GM12874 (cell line): ENCODE data around the gene IDUA.

Experiments used
- TF ChIP-seq, protein P1 (sequence below): IDR thresholded peaks from 2 replicates; pipeline ENCODE4 v1.5.1; 2011; ENCODE audit warnings: low read depth, mild to moderate bottlenecking, control low read depth, low read length, moderate library complexity; ENCODE audit not compliant: insufficient read depth

IDUA gene

GRCh38 chr4:985123-985830 lies 1.6 kb upstream of the IDUA start:
- TF ChIP-seq, protein P1, sequence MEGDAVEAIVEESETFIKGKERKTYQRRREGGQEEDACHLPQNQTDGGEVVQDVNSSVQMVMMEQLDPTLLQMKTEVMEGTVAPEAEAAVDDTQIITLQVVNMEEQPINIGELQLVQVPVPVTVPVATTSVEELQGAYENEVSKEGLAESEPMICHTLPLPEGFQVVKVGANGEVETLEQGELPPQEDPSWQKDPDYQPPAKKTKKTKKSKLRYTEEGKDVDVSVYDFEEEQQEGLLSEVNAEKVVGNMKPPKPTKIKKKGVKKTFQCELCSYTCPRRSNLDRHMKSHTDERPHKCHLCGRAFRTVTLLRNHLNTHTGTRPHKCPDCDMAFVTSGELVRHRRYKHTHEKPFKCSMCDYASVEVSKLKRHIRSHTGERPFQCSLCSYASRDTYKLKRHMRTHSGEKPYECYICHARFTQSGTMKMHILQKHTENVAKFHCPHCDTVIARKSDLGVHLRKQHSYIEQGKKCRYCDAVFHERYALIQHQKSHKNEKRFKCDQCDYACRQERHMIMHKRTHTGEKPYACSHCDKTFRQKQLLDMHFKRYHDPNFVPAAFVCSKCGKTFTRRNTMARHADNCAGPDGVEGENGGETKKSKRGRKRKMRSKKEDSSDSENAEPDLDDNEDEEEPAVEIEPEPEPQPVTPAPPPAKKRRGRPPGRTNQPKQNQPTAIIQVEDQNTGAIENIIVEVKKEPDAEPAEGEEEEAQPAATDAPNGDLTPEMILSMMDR: no peak

DNA sequence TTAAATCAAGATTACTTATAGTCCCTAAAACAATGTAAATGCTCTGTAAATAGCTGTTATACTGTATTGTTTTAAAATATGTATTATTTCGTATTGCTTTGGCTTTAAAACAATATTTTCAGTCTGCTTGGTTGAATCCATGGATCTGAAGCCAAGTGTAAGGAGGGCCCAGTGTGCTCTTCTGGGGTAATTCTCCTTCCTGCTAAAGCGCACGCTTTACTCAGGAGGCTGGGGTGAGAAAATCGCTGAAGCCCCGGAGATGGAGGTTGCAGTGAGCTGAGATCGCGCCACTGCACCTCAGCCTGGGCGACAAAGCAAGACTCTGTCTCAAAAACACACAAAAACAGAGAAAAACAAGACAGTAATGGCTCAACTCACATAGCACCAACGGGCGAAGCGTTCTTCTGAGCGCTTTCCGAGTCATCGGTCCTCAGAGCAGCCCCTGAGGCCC lies 391 bp upstream of the IDUA start:
- TF ChIP-seq, protein P1: no peak

DNA sequence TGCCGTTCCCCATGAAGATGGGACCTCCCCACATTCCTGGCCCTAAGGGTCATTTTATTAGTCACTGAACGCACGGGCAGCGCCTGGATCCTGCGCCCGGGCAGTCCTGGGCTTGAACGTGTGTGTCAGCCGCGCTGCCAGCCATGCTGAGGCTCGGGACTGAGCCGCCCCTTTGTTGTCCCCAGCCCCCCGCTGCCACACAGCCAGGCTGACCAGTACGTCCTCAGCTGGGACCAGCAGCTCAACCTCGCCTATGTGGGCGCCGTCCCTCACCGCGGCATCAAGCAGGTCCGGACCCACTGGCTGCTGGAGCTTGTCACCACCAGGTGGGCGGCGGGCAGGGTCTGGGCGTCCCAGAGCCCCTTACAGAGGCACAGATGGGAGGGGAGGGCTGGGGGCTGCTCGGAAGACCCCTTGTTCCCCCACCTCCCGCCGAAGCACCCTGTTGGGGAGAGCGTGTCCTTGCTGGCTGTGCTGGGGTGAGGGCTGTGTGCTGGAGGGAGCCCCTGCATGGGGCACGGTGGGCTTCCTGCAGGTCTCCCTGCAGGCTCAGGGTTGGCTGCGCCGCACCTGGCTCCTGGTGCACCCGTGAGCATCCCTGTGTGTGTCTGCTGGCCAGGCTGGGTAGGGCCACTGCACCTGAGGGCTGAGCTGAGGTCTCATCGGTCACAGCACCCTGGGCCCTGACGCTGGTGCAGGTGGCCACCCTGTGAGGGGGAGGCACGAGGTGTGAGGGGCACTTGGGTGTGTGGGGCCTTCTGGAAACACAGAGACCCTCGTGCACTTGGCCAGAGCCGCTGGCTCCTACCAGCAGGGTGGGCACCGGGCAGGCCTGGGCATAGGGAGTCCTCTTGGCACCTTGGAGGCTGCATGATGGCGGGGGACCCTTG lies 1.0 kb downstream of the IDUA start:
- TF ChIP-seq, protein P1: no peak

DNA sequence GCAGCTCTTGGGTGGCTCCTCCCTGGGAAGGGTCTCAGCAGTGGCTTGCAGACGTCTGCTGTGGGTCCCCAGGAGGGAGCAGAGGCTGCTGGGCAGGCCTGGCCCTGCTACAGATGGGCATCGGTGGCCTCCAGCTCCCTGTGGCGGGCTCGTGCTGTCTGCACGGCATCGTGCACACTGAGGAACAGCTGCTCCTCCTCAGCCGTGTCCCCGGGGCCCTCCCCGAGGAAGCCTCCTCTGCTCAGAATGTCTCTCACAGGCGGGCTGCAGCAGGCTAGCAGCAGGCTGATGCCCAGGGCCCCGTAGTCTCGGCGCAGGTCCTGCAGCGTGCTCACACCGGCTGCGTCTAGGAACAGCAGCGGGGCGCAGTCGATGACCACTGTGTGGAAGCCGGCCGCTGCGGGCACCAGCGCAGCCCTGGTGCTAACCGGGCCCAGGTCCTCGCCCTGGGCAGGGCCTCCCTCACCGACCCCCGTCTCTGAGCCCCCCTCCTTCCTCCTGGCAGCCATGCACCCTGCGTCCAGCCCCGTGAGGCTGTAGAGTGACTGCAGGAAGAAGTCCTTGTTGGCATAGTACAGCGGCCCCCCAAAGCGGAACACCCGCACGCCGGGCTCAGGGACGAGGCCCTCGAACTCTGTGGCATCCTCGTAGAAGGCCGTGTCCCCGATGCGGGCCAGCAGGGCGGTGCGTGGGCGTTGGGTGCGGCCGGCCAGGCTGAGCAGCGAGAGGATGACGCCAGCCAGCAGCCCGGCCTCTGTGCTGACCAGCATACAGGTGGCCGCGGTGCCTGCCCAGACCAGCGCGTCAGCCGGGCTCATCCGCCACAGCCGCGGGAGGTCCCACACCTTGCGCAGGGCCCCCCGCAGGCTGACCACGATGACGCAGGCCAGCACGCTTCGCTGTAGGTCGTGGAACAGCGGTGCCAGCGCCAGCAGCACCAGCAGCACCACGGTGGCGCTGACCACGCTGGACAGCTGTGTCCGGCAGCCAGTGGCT lies 2.2 kb downstream of the IDUA start:
- TF ChIP-seq, protein P1: no peak

GRCh38 chr4:989722-990471 lies 3.1 kb downstream of the IDUA start:
- TF ChIP-seq, protein P1: no peak

DNA sequence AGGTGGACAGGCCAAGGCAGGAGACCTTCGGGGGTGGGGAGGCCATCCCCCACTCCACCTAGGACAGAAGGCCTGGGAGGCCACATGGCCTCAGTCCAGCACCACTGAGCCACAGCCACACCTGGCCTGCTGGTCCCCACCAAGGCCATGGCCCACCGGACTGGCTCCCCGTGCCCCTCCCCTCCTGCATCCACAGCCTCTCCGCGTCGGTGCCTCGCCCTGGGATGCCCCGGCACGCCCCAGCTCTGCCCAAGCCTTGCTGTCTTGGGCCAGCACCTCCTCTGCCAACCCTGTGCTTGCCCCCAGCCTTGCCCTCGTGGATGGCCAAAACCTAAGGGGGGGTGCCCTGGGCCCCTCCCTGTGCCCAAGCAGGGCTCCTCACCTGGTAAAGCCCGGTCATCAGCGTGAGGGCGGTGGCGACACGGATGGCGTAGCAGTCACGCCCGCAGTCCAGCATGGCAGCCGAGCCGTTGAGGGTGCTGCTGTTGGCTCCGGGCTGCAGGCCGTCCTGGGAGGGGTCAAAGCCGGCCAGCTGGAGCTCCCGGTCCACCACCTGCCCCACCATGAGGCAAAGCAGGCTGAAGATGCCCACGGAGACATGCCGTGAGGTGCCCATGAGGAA lies 4.0 kb downstream of the IDUA start:
- TF ChIP-seq, protein P1: no peak
